ENCODE results near the gene PTPRR.
A peak's percentile ranks its signal among the peaks of the same experiment; 100 is the strongest.

PTPRR gene

GRCh38 chr12:70657616-70658286, 262.8 kb downstream of the PTPRR start:
- no peak for DNase-seq (ENCODE audit: extremely low read depth in 1 of 2, low read depth in 1 of 2)

DNA sequence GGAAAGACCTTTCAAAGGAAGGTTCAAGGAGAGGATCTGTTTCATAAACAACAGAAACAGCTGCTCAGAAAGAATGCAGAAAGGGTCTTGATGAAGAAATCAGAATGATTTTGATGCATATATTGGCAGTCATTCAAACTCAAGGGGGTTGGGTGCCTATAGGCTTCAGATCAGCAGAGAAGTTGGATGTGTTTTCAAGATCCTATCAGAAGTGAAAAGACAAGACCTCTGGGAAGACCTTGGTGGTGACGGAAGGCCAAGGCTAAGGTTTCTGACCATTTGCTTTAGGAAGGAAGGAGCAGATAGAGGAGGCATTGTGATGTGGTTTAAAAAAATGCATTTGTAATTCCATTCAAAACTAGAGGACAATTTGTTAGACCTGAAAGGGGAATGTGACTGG, 268.1 kb downstream of the PTPRR start:
- no peak for DNase-seq (ENCODE audit: extremely low read depth in 1 of 2, low read depth in 1 of 2)

DNA sequence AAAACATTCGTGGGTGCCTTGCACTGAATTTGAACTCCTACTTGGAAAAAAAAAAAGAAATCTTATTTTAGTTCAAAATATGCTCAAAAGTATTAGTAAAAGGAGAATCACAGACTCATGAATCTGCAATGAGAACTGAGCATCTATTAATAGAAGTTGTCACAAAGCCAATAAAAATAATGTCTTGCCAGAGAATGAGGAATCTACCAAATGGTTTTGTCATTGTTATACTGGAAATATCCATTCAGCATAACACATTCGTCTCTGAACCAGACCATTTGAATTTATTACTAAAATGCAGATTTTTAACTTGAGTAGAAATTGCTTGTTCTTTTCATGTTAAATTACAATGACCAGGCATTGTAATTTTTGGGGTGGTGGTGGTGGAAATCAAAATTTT, 271.7 kb downstream of the PTPRR start:
- no peak for DNase-seq (ENCODE audit: extremely low read depth in 1 of 2, low read depth in 1 of 2)

DNA sequence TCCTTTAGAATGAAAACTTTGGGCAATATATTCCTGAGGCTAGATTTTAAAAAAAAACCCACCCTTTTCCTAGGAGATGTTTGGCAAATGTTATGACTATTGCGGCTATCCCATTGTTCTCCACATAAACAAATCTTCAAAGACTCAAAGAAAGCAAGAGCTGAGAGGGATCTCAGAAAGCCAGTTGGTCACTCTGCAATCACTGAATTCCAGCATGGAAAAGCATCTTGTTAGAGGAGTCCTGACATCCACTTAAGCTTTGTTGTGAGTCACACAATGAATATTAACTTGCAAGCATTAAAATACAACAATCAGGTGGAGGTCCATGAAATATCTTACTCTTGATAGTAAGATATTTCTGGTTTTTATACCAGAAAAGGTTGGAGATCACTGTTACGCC, 272.3 kb downstream of the PTPRR start:
- no peak for DNase-seq (ENCODE audit: extremely low read depth in 1 of 2, low read depth in 1 of 2)

DNA sequence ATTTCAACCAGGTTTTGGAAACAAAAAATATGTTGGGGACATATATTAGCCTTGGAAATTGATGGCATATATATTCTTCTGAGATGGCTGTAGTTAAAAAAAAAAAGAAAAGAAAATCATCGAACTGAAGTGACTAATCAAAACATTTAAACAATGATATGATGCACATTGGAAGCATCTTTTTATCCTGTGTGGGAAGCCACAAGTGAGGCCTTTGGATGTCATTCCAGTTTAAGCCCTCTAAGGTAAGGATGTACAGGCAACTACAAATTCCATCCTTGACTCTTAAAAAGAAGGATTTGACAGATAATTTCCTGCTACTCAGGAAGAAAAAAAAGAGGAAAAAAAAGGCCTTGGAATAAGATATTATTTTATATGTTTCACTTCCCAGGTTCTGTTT, 273.7 kb downstream of the PTPRR start:
- DNase-seq (ENCODE audit: extremely low read depth in 1 of 2, low read depth in 1 of 2): no peak

DNA sequence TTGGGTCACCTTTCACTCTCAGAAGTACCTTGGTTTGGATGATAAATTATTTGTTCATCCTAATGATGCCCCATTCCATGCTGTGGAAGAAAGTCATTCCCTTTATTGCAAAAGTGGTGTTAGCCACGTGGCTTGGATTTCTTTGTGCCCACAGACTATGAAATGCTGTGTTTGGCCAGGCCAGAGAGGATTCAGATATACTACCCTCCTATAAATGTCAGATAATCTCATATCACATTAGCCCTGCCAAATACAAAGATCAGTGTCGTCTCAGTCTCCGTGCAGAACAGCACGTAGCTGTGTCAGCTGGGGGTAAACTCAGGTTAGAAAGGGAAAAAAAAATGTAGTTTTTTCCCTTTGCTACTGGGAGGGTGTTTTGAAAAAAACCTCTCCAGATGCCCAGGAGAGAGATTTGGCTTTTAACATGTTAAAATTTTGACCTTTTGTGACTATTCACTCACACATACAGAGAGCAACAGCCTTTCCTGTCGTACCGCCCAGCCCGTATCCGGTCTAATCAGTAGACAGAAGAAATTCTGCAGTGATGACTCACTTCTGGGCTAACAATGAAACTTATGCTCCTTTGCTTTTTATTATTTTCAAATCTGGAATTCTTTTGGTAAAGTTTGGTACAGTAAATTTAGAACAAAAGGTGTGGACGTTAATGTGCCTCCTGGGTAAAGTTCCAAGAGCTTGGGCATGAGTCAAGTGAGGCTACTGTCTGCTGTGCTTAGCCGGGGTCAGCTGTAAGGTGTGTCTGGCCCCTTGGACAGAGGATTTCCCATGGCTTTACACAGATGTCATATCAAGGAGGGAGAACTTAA, 274.8 kb downstream of the PTPRR start:
- peak in 1 of 2 donors; percentile 6 for DNase-seq (ENCODE audit: extremely low read depth in 1 of 2, low read depth in 1 of 2)

DNA sequence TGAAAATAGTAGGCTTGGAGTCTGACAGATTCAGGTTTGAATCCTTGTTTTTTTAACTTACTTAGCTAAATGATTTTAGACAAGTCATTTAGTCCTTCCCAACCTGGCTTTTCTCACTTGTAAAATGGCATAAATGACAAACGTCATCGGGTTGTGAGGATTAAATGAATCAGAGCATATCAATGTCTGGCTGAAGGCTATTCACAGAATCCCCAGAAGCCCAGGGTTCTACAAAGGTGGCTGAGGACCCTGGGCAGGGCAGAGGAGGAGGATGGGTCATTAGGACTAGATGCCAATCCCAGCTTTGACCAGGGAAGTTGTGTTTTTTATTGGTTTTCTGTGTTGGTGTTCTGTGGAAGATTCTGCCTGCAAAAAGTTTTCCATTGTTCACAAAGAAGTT, 275.7 kb downstream of the PTPRR start:
- no peak for DNase-seq (ENCODE audit: extremely low read depth in 1 of 2, low read depth in 1 of 2)

DNA sequence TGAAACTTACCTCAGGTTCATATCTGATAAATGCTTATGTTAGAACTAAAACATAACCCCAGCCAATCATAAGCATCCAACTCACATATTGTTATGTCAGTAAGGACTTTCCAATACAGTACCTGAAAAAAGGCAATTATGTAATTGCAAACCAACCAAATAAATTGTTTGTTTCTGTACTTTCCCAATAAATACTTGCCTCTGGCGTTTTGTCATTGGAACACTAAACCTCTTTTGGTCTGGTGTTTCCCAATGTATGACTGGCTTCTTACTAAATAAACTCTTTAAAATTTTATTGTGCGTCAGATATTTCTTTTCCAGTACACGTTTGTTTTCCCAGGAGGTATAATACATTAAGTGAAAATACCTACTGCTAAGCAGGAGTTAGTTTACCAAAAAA, 276.6 kb downstream of the PTPRR start:
- no peak for DNase-seq (ENCODE audit: extremely low read depth in 1 of 2, low read depth in 1 of 2)

GRCh38 chr12:70641691-70642090, 278.8 kb downstream of the PTPRR start:
- DNase-seq (ENCODE audit: extremely low read depth in 1 of 2, low read depth in 1 of 2): no peak

- DNase-seq (ENCODE audit: extremely low read depth in 1 of 2, low read depth in 1 of 2): no peak
These were observed 279.6 kb downstream of the PTPRR start for GRCh38 chr12:70640901-70641300.

- no peak for DNase-seq (ENCODE audit: extremely low read depth in 1 of 2, low read depth in 1 of 2)
These were observed 281.0 kb downstream of the PTPRR start for GRCh38 chr12:70639535-70639934.

DNA sequence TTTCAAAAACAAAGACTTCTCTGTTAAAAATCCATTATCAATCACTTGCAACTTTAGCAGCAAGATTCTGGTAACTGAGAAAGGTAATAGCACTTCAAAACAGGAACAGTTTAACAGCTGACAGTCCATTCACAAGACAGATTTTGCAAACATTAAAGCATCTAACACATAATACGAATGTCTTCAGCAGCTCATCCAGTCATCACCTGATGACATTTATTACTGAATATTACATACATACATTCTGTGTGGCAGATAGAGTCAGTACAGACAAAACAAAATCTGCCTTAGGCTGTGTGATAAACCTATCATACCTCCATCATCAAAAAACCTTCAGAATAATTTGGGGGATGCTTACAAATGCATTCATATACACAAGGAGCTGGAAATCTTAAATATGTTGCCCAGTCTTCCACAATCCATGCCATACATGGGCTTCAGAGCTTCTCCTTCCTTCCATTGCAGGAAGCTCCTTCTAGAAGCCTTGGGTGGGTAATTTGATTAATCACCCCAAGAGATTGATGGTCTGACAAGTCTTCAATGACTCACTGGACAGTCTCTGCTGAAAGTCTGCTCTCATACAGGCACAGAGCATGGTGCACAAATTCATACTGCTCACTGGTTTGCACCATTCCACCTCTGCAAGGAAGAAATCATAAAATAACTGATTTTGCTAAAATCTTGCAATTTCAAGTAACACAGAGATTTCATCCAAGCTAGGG, 281.7 kb downstream of the PTPRR start:
- DNase-seq (ENCODE audit: extremely low read depth in 1 of 2, low read depth in 1 of 2): no peak

- DNase-seq (ENCODE audit: extremely low read depth in 1 of 2, low read depth in 1 of 2): no peak
These were observed 283.0 kb downstream of the PTPRR start, which contains the start of gene PTPRB for GRCh38 chr12:70637303-70638085. Gene PTPRB (minus strand): TSS chr12:70637429. CDS start chr12:70637395, 34 bp downstream.

DNA sequence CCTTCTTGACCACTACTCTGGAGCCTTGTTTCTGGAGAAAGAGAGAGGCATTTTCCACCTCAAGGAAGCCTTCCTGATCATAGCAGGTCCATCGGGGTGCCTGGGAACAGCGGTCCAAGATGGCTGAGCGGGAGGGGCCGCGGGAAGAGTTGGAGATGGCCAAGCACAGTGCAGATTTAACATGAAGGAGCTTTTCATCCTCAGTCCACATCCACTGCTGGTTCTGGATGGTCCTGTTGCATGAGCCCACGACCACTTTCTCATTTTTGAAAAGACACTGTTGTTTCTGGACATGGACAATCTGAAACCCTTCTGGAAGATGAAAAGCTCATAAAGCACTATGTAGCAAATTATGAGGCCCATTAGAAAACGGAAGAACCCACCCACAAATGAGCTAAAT, 284.8 kb downstream of the PTPRR start:
- DNase-seq (ENCODE audit: extremely low read depth in 1 of 2, low read depth in 1 of 2): no peak

DNA sequence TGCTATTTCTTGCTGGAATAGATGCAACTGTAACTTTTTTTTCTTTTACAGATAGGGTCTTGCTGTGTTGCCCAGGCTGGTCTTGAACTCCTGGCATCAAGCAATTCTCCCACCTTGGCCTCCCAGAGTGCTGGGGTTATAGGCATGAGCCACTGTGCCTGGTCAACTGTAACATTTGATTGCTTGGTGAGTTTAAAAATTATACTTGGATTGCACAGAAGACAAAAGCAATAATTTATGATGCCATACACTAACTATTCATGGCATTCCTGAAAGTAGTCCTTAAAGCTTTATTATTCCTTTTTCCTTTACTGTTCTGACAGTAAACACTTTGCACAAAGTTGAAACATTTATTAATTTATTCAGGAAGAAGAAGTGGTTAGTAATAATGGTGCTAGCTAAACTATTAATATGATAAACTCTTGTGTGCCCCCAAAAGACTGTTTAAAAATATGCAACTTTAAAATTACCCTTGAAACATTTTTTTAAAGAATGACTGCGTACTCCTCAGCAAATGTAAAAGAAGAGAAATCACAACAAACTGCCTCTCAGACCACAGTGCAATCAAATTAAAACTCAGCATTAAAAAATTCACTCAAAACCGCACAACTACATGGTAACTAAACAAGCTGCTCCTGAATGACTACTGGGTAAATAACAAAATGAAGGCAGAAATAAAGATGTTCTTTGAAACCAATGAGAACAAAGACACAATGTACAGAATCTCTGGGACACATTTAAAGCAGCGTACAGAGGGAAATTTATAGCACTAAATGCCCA, 291.6 kb downstream of the PTPRR start:
- no peak for DNase-seq (ENCODE audit: extremely low read depth in 1 of 2, low read depth in 1 of 2)

GRCh38 chr12:70627677-70628076, 292.9 kb downstream of the PTPRR start:
- no peak for DNase-seq (ENCODE audit: extremely low read depth in 1 of 2, low read depth in 1 of 2)

DNA sequence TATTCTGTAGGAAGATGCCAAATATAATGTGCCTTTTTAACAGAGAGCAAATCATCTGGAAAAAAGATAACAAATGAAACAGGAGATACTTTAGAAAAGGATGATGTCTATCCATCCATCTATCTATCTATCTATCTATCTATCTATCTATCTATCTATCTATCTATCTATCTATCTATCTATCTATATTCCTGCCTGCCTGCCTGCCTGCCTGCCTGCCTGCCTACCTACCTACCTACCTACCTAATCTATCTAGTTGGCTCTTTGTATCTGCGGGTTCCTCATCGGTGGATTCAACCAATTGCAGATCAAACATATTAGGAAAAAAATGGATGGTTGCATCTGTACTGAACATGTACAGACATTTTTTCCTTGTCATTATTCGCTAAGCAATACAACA, 294.4 kb downstream of the PTPRR start:
- no peak for DNase-seq (ENCODE audit: extremely low read depth in 1 of 2, low read depth in 1 of 2)

DNA sequence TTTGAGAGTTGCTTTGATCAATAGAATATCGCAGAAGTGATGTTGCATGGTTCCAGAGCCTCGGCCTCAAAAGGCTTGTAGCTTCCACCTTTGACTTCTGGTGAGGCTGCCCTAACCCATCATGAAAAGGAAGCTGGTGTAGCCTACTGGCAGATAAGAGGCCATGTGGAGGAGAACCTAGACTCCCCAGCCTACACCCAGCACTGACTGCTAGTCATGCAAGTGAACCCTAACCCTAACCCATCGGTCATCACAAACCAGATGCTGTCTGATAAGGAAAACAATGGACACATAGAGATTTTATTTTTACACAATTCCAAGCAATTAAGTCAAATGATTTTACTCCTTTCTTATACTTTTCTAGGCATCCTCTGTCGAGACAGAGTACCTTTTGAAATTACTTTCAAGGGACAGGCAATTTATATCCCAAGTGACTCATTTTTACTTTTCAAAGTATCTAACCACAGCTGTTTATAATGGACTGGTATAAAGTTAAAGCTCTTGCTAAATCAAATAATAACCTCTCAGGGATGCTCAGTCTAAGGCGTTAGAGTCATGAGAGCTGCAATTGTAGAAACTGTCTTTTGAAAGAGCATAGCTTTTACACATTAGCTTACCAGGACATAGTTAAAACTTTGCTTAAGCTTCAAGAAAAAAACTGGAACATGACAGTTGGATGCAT, 300.9 kb downstream of the PTPRR start:
- no peak for DNase-seq (ENCODE audit: extremely low read depth in 1 of 2, low read depth in 1 of 2)

DNA sequence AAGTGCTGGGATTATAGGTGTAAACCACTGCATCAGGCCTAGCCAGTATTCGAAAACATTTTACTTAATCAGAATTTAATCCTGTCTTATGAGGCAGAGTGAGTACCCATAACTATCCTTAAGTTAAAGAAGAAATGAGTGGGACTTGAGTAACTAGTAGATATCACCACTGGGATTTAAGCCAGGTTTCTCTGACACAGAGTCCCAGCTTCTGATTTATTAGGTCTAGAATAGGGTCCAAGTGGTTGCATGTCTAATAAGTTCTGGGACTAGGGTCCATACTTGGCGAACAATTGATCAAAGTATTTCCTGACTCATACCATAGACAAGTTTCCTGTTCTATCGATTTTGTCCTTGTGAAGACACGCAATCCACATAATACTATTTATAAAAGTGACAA, 302.2 kb downstream of the PTPRR start:
- DNase-seq (ENCODE audit: extremely low read depth in 1 of 2, low read depth in 1 of 2): no peak

DNA sequence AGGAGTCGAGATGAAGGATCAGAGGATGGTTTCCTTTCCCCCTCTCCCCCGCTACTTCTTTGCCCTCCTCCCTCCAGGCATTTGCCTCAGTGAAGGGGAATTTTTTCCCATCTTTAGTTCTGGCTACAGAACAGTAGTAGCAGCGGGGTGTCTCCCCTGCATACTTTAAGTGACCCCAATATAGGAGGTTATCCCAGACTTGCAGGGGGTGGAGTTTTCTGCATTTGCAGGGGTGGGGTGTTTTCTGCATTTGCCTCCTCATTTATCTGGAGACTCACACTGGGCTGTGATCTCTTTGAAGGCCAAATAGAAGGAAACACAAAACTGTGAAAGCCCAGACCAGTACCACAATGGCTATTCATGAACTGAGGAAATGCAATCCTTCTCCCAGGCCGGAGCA, 303.1 kb downstream of the PTPRR start:
- no peak for DNase-seq (ENCODE audit: extremely low read depth in 1 of 2, low read depth in 1 of 2)
